ENCODE data around the gene HAGHL. TPM values are rescaled to one million over a fixed set of nuclear protein-coding genes. Genes with fewer than 3 reads are reported as not detected.

Gene HAGHL
- total and polyA plus RNA-seq, 2 experiments from 2014 or later, result 15.5 to 31.5 TPM

DNA sequence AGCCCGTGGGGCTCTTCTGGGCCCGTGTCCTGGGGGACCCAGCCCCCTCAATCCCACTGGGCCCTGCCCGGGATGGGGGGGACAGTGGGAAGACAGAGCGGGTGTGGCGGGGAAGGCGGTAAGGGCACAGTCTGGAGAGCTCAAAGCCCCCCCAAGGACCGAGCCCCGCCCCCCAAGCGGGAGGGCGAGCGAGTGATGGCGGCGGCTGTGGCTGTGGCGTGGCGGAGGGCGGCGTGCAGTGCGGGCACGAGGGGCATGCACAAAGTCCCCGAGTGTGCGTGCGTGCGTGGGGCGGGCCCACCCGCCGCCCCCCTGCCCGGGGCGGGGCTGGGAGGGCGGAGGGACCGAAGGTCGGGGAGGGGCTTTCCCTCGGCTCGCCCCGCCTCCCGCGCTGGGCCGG lies 33.1 kb upstream of the HAGHL start:
- Histone ChIP-seq H4K20me1 (ENCODE audit: insufficient read depth, poor library complexity, severe bottlenecking) (no peaks in the 10 kb centered on the region), H3K79me2 (peaks cover 13% of the 10 kb centered on the region), H3K4me2 (peak overlapping the region; percentile 67), H3K4me1 (ENCODE audit: insufficient read depth) (peaks cover 12% of the 10 kb centered on the region), H3K36me3 (replicated peaks; ENCODE audit: insufficient read depth, low read depth) (no peaks in the 10 kb centered on the region), H2AFZ (no peak overlapping the region), H3K27me3 (peaks cover 54% of the 10 kb centered on the region), H3K27ac (no peak overlapping the region), H3K9me3 (ENCODE audit: low read depth) (no peaks in the 10 kb centered on the region), H3K4me3 (no peak overlapping the region), H3K9me2 (replicated peaks; ENCODE audit: insufficient read depth) (no peaks in the 10 kb centered on the region)
- peak; percentile 37 for TF ChIP-seq EZH2phosphoT487 (IDR thresholded peaks at IDR 0.05; ENCODE audit: low read depth, severe bottlenecking, unreplicated experiment)
- TF ChIP-seq EZH2 (IDR thresholded peaks at IDR 0.05; ENCODE audit: borderline replicate concordance), result no peak
- TF ChIP-seq, protein P1, sequence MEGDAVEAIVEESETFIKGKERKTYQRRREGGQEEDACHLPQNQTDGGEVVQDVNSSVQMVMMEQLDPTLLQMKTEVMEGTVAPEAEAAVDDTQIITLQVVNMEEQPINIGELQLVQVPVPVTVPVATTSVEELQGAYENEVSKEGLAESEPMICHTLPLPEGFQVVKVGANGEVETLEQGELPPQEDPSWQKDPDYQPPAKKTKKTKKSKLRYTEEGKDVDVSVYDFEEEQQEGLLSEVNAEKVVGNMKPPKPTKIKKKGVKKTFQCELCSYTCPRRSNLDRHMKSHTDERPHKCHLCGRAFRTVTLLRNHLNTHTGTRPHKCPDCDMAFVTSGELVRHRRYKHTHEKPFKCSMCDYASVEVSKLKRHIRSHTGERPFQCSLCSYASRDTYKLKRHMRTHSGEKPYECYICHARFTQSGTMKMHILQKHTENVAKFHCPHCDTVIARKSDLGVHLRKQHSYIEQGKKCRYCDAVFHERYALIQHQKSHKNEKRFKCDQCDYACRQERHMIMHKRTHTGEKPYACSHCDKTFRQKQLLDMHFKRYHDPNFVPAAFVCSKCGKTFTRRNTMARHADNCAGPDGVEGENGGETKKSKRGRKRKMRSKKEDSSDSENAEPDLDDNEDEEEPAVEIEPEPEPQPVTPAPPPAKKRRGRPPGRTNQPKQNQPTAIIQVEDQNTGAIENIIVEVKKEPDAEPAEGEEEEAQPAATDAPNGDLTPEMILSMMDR (IDR thresholded peaks at IDR 0.05; ENCODE audit: poor library complexity), result no peak
- no peak for DNase-seq (ENCODE audit: low spot score)
- 18% methylated on average over 2 of the region's 37 CpGs for WGBS (ENCODE audit: low lambda C conversion rate, missing lambda C conversion rate)

DNA sequence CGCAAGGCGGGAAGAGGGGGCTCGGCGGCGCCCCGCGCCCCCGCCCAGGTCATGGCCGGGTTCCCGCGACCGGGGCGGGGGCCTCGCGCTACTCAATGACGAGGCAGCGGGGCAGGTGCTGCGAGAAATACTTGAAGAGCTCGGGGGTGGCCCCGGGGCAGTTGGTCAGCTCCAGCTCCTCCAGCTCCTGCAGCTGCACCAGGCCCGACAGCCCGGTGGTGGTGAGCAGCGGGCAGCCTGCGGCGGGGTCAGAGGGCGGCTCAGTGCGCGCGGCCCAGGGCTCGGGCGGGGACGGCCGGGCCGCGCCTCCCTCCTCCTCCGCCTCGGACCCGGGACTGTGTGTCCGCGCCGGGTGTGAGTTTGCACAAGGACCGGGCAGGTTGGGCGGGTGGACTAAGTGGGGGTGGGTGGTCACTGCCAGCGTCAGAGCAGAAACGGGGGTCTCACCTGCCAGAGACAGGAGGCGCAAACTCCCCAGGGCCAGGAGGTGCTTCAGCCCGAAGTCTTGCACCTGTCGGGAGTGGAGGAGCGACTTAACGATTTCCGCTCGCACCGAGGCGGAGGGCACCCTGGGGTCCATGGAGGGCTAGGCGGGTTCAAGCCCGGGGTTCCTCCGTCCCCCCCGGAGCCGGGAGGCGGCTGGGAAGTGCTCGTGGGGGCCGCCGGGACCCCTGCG lies 32.6 kb upstream of the HAGHL start:
- Histone ChIP-seq H2AFZ (no peak overlapping the region), H3K4me3 (no peak overlapping the region), H3K9me3 (ENCODE audit: low read depth) (no peaks in the 10 kb centered on the region), H3K27ac (no peak overlapping the region), H3K9me2 (replicated peaks; ENCODE audit: insufficient read depth) (no peaks in the 10 kb centered on the region), H4K20me1 (ENCODE audit: insufficient read depth, poor library complexity, severe bottlenecking) (no peaks in the 10 kb centered on the region), H3K36me3 (replicated peaks; ENCODE audit: insufficient read depth, low read depth) (no peaks in the 10 kb centered on the region), H3K79me2 (peaks cover 8% of the 10 kb centered on the region), H3K27me3 (peaks cover 60% of the 10 kb centered on the region), H3K4me1 (ENCODE audit: insufficient read depth) (peaks cover 9% of the 10 kb centered on the region), H3K4me2 (peak overlapping the region; percentile 67)
- DNase-seq (ENCODE audit: low spot score), result no peak
- WGBS (ENCODE audit: low lambda C conversion rate, missing lambda C conversion rate), result 7% methylated on average over 33 of the region's 64 CpGs
- TF ChIP-seq EZH2 (IDR thresholded peaks at IDR 0.05; ENCODE audit: borderline replicate concordance), result peak; percentile 76
- TF ChIP-seq, protein P1 (IDR thresholded peaks at IDR 0.05; ENCODE audit: poor library complexity), result no peak
- no peak for TF ChIP-seq EZH2phosphoT487 (IDR thresholded peaks at IDR 0.05; ENCODE audit: low read depth, severe bottlenecking, unreplicated experiment)

DNA sequence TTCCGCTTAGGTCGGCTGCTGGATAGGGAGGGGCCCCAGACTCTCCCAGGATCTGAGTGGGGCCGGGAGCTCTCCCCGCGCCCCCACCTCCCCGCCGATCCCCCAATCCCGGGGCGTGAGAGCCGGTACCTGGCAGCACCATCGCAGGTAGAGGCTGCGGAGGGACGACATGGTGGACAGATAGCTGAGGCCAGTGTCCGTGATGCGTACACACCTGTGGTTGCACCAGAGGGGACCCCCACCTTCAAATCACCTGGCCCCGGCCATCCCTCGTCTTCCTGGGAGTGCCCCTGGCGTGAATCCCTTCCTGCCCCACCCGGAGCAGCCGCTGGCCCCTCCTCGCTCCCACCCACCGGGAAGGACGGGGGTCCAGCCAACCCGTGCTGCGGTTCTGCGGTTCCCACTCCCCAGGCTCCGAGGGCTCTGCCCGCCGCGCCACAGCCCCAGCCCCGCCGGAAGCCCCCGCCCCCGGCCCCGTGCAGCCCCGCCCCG lies 32.0 kb upstream of the HAGHL start:
- Histone ChIP-seq H4K20me1 (ENCODE audit: insufficient read depth, poor library complexity, severe bottlenecking) (no peaks in the 10 kb centered on the region), H3K9me2 (replicated peaks; ENCODE audit: insufficient read depth) (no peaks in the 10 kb centered on the region), H2AFZ (no peak overlapping the region), H3K36me3 (replicated peaks; ENCODE audit: insufficient read depth, low read depth) (no peaks in the 10 kb centered on the region), H3K9me3 (ENCODE audit: low read depth) (no peaks in the 10 kb centered on the region), H3K4me2 (peak overlapping the region; percentile 67), H3K27ac (no peak overlapping the region), H3K4me1 (ENCODE audit: insufficient read depth) (peaks cover 4% of the 10 kb centered on the region), H3K79me2 (peaks cover 2% of the 10 kb centered on the region), H3K27me3 (peaks cover 66% of the 10 kb centered on the region), H3K4me3 (no peak overlapping the region)
- WGBS (ENCODE audit: low lambda C conversion rate, missing lambda C conversion rate), result 3% methylated on average over 15 of the region's 37 CpGs
- TF ChIP-seq, protein P1 (IDR thresholded peaks at IDR 0.05; ENCODE audit: poor library complexity), result no peak
- peak; percentile 25 for TF ChIP-seq EZH2 (IDR thresholded peaks at IDR 0.05; ENCODE audit: borderline replicate concordance)
- TF ChIP-seq EZH2phosphoT487 (IDR thresholded peaks at IDR 0.05; ENCODE audit: low read depth, severe bottlenecking, unreplicated experiment), result no peak
- no peak for DNase-seq (ENCODE audit: low spot score)
